ENCODE data around the gene RPTOR.

Gene RPTOR

GRCh38 chr17:80955078-80955477, 410.4 kb downstream of the RPTOR start:
- no peaks in the 10 kb centered on the region for H3K27me3 ChIP-seq (ENCODE audit: low read depth, low read length)
- no peak overlapping the region for H3K4me3 ChIP-seq (ENCODE audit: low read length)
- H3K4me1 ChIP-seq (ENCODE audit: low read length) = no peaks in the 10 kb centered on the region
- H3K79me2 ChIP-seq (ENCODE audit: low read length) = no peaks in the 10 kb centered on the region
- H3K9me3 ChIP-seq (ENCODE audit: insufficient read depth, low read length) = no peaks in the 10 kb centered on the region
- H3K9ac ChIP-seq (ENCODE audit: low read length) = no peak overlapping the region
- no peak overlapping the region for H3K4me2 ChIP-seq (ENCODE audit: low read length)
- H3K27ac ChIP-seq (ENCODE audit: low read length) = no peak overlapping the region
- H2AFZ ChIP-seq (ENCODE audit: low read depth, low read length) = no peak overlapping the region
- H4K20me1 ChIP-seq (ENCODE audit: insufficient read depth, low read length) = no peaks in the 10 kb centered on the region
- H3K36me3 ChIP-seq (replicated peaks; ENCODE audit: low read depth, low read length) = no peaks in the 10 kb centered on the region
- TF ChIP-seq CTCF (IDR thresholded peaks at IDR 0.05; ENCODE audit: low read depth, low read length) (no peak), EZH2phosphoT487 (IDR thresholded peaks at IDR 0.05; ENCODE audit: low read depth) (no peak)

GRCh38 chr17:80955671-80956280, 411.1 kb downstream of the RPTOR start:
- H3K79me2 ChIP-seq (ENCODE audit: low read length) = no peaks in the 10 kb centered on the region
- no peak overlapping the region for H3K27ac ChIP-seq (ENCODE audit: low read length)
- no peaks in the 10 kb centered on the region for H3K4me1 ChIP-seq (ENCODE audit: low read length)
- no peaks in the 10 kb centered on the region for H3K36me3 ChIP-seq (replicated peaks; ENCODE audit: low read depth, low read length)
- no peaks in the 10 kb centered on the region for H3K9me3 ChIP-seq (ENCODE audit: insufficient read depth, low read length)
- no peak overlapping the region for H2AFZ ChIP-seq (ENCODE audit: low read depth, low read length)
- no peak overlapping the region for H3K4me3 ChIP-seq (ENCODE audit: low read length)
- no peaks in the 10 kb centered on the region for H3K27me3 ChIP-seq (ENCODE audit: low read depth, low read length)
- H3K9ac ChIP-seq (ENCODE audit: low read length) = no peak overlapping the region
- H4K20me1 ChIP-seq (ENCODE audit: insufficient read depth, low read length) = no peaks in the 10 kb centered on the region
- TF ChIP-seq CTCF (IDR thresholded peaks at IDR 0.05; ENCODE audit: low read depth, low read length) = no peak
- no peak for TF ChIP-seq EZH2phosphoT487 (IDR thresholded peaks at IDR 0.05; ENCODE audit: low read depth)
- no peak overlapping the region for H3K4me2 ChIP-seq (ENCODE audit: low read length)

GRCh38 chr17:80956321-80957190, 411.9 kb downstream of the RPTOR start:
- Histone ChIP-seq H3K4me3 (ENCODE audit: low read length) (no peak overlapping the region), H4K20me1 (ENCODE audit: insufficient read depth, low read length) (no peaks in the 10 kb centered on the region), H3K4me1 (ENCODE audit: low read length) (no peaks in the 10 kb centered on the region), H3K9ac (ENCODE audit: low read length) (no peak overlapping the region), H3K27ac (ENCODE audit: low read length) (no peak overlapping the region), H3K4me2 (ENCODE audit: low read length) (no peak overlapping the region), H2AFZ (ENCODE audit: low read depth, low read length) (no peak overlapping the region), H3K27me3 (ENCODE audit: low read depth, low read length) (no peaks in the 10 kb centered on the region), H3K79me2 (ENCODE audit: low read length) (no peaks in the 10 kb centered on the region), H3K36me3 (replicated peaks; ENCODE audit: low read depth, low read length) (no peaks in the 10 kb centered on the region), H3K9me3 (ENCODE audit: insufficient read depth, low read length) (no peaks in the 10 kb centered on the region)
- TF ChIP-seq CTCF (IDR thresholded peaks at IDR 0.05; ENCODE audit: low read depth, low read length) = no peak

- no peaks in the 10 kb centered on the region for H4K20me1 ChIP-seq (ENCODE audit: insufficient read depth, low read length)
- H3K27me3 ChIP-seq (ENCODE audit: low read depth, low read length) = no peaks in the 10 kb centered on the region
- no peaks in the 10 kb centered on the region for H3K4me1 ChIP-seq (ENCODE audit: low read length)
- H3K79me2 ChIP-seq (ENCODE audit: low read length) = no peaks in the 10 kb centered on the region
- TF ChIP-seq CTCF (IDR thresholded peaks at IDR 0.05; ENCODE audit: low read depth, low read length) (no peak), EZH2phosphoT487 (IDR thresholded peaks at IDR 0.05; ENCODE audit: low read depth) (no peak)
- no peaks in the 10 kb centered on the region for H3K9me3 ChIP-seq (ENCODE audit: insufficient read depth, low read length)
- no peak overlapping the region for H3K4me3 ChIP-seq (ENCODE audit: low read length)
- no peak overlapping the region for H3K27ac ChIP-seq (ENCODE audit: low read length)
- H2AFZ ChIP-seq (ENCODE audit: low read depth, low read length) = no peak overlapping the region
- H3K36me3 ChIP-seq (replicated peaks; ENCODE audit: low read depth, low read length) = no peaks in the 10 kb centered on the region
- H3K4me2 ChIP-seq (ENCODE audit: low read length) = no peak overlapping the region
- H3K9ac ChIP-seq (ENCODE audit: low read length) = no peak overlapping the region
Observed at GRCh38 chr17:80957461-80957941, 412.9 kb downstream of the RPTOR start.
